GM12878 (cell line): ENCODE data around the gene GALNS. TPM values are rescaled to one million over a fixed set of nuclear protein-coding genes. Genes with fewer than 3 reads are reported as not detected.

Experiments used
- ATF7 ChIP-seq: fragments of 450-650 bp; IDR thresholded peaks from 2 replicates; pipeline ENCODE4 v1.6.1; 2016; ENCODE audit warnings: low read depth, mild to moderate bottlenecking
- BACH1 ChIP-seq: fragments of 450-650 bp; IDR thresholded peaks from 2 replicates; pipeline ENCODE4 v1.6.1; 2017; ENCODE audit warnings: mild to moderate bottlenecking, borderline replicate concordance
- BRCA1 ChIP-seq: IDR thresholded peaks from 2 replicates; pipeline ENCODE4 v1.6.1; 2011; ENCODE audit warnings: low read depth, low read length, improper control_type of control experiment
- CREB1 ChIP-seq: IDR thresholded peaks from 2 replicates; pipeline ENCODE4 v1.6.1; 2012; ENCODE audit warnings: low read depth, mild to moderate bottlenecking, inconsistent platforms
- CREM ChIP-seq: IDR thresholded peaks from 2 replicates; pipeline ENCODE4 v1.6.1; 2014; ENCODE audit warnings: antibody characterized with exemption, low read depth
- CUX1 ChIP-seq: IDR thresholded peaks from 2 replicates; pipeline ENCODE4 v1.6.1; 2012; ENCODE audit warnings: improper control_type of control experiment, low read depth, low read length; ENCODE audit not compliant: insufficient replicate concordance
- DPF2 ChIP-seq: fragments of 450-650 bp; IDR thresholded peaks from 2 replicates; pipeline ENCODE4 v1.6.1; 2017; ENCODE audit warnings: mild to moderate bottlenecking
- E2F8 ChIP-seq: fragments of 450-650 bp; IDR thresholded peaks from 2 replicates; pipeline ENCODE4 v1.6.1; 2018; ENCODE audit warnings: mild to moderate bottlenecking, low read depth, moderate library complexity; ENCODE audit not compliant: partially characterized antibody
- IKZF2 ChIP-seq, 2 experiments: fragments of 450-650 bp; IDR thresholded peaks; 2 replicates each; pipeline ENCODE4 v1.6.1; 2017; ENCODE audit warnings: mild to moderate bottlenecking in 2 of 2, moderate library complexity in 2 of 2
- KLF5 ChIP-seq: fragments of 450-650 bp; IDR thresholded peaks from 2 replicates; pipeline ENCODE4 v1.6.1; 2014; ENCODE audit warnings: mild to moderate bottlenecking; ENCODE audit not compliant: partially characterized antibody
- MTA2 ChIP-seq: fragments of 450-650 bp; IDR thresholded peaks from 2 replicates; pipeline ENCODE4 v1.6.1; 2016; ENCODE audit warnings: low read depth, mild to moderate bottlenecking, moderate library complexity
- NR2C2 ChIP-seq: IDR thresholded peaks from 2 replicates; pipeline ENCODE4 v1.6.1; 2011; ENCODE audit warnings: borderline replicate concordance, low read depth; ENCODE audit not compliant: control insufficient read depth, insufficient read length
- NRF1 ChIP-seq: conservative IDR thresholded peaks from 2 replicates; pipeline ENCODE4 v1.6.1; 2011; ENCODE audit warnings: mild to moderate bottlenecking, low read depth, low read length, improper control_type of control experiment
- PML ChIP-seq: IDR thresholded peaks from 2 replicates; pipeline ENCODE4 v1.6.1; 2012; ENCODE audit warnings: low read length, inconsistent platforms
- RELB ChIP-seq: fragments of 450-650 bp; IDR thresholded peaks from 2 replicates; pipeline ENCODE4 v1.6.1; 2017; ENCODE audit warnings: low read depth, mild to moderate bottlenecking, moderate library complexity
- RUNX3 ChIP-seq: IDR thresholded peaks from 2 replicates; pipeline ENCODE4 v1.6.1; 2012; ENCODE audit warnings: low read length, inconsistent platforms
- ZBTB33 ChIP-seq: fragments of 450-650 bp; IDR thresholded peaks from 2 replicates; pipeline ENCODE4 v1.6.1; 2017; ENCODE audit warnings: mild to moderate bottlenecking
- ZNF24 ChIP-seq: fragments of 450-650 bp; IDR thresholded peaks from 2 replicates; pipeline ENCODE4 v1.6.1; 2017; ENCODE audit warnings: antibody characterized with exemption, mild to moderate bottlenecking
- polyA plus RNA-seq, 11 experiments: library from polyadenylated mRNA; depleted of rRNA in 4 of 11; unstranded in 6 of 11; stranded (reverse) in 5 of 11; fragments of >200 nt; fragmentation: Nextera tagmentation in 4 of 11; fragmentation: Illumina TruSeq in 1 of 11; extraction: Ambion mirVana in 4 of 11; extraction: Trizol in 1 of 11; gene quantifications; 1 replicate in 1 of 11; 2 replicates in 10 of 11; pipeline versions ENCODE4 v1.2.1 to v1.2.3, GENCODE V29; 2011 to 2016; ENCODE audit warnings: inconsistent platforms in 2 of 11, missing spikeins in 2 of 11, low read depth in 1 of 11
- total RNA-seq, 4 experiments: library from RNA; depleted of rRNA in 3 of 4; stranded (reverse); fragments of >200 nt in 3 of 4; fragmentation: Illumina TruSeq in 1 of 4; extraction: Trizol in 1 of 4; gene quantifications; 2 replicates each; pipeline versions ENCODE4 v1.2.1 to v1.2.3, GENCODE V29; 2013 to 2021

The GALNS gene
- total and polyA plus RNA-seq, 10 of the 15 experiments (the other 5 are each of a cell fraction or from before 2014, with no cell fraction given), result 0.37 to 12.4 (median 5.3) TPM

- TF ChIP-seq RELB, result 0 out of 2 replicates have a peak, but pooled peaks have one; percentile 34
- peak; percentile 75 for TF ChIP-seq RUNX3
- TF ChIP-seq MTA2, result no peak
- TF ChIP-seq ZBTB33, result no peak
- TF ChIP-seq BACH1, result no peak
- TF ChIP-seq ZNF24, result no peak
- no peak for TF ChIP-seq CUX1
- TF ChIP-seq E2F8, result no peak
- no peak for TF ChIP-seq ATF7
- TF ChIP-seq NR2C2, result no peak
- TF ChIP-seq DPF2, result no peak; the same call in 1 of the 2 replicates
- TF ChIP-seq IKZF2 (IDR thresholded peaks at IDR 0.05), result peak; percentile 58 to 60; a peak in 3 of 4 replicates
- TF ChIP-seq PML, result no peak
- TF ChIP-seq NRF1, result no peak
- no peak for TF ChIP-seq CREB1
- TF ChIP-seq BRCA1, result no peak
- TF ChIP-seq CREM, result no peak
- TF ChIP-seq KLF5, result no peak
Measured at GRCh38 chr16:88790312-88791211, 66.2 kb downstream of the GALNS start (continued).
